Right atrium auricular region (tissue), 2 donors: ENCODE results near the gene CLCN5. TPM values are rescaled to one million over a fixed set of nuclear protein-coding genes. Genes with fewer than 3 reads are reported as not detected.

Experiments used
- DNase-seq: peaks from one replicate; pipeline ENCODE4 v3.0.0-alpha.2; 2019; ENCODE audit warnings: low spot score
- H3K27ac ChIP-seq, 2 donors: fragments of 200-600 bp; sonication (generic); 1 replicate in 1 of 2; 2 replicates in 1 of 2; pipeline ENCODE4 v1.5.1; 2016 to 2019
- H3K27me3 ChIP-seq, 2 donors: fragments of 200-600 bp; sonication (generic); one replicate each; pipeline versions ENCODE4 v1.5.1 to v1.6.0; 2017 to 2019
- H3K36me3 ChIP-seq: fragments of 200-600 bp; sonication (generic); one replicate; pipeline ENCODE4 v1.5.1; 2016
- H3K4me1 ChIP-seq, 2 donors: fragments of 200-600 bp; sonication (generic); one replicate each; pipeline versions ENCODE4 v1.5.1 to v1.6.0; 2017 to 2019
- H3K4me3 ChIP-seq, 2 donors: fragments of 200-600 bp; sonication (generic); 1 replicate in 1 of 2; 2 replicates in 1 of 2; pipeline ENCODE4 v1.5.1; 2017 to 2019; ENCODE audit warnings: mild to moderate bottlenecking in 1 of 2, moderate library complexity in 1 of 2
- H3K9me3 ChIP-seq, 2 donors: fragments of 200-600 bp; sonication (generic); one replicate each; pipeline ENCODE4 v1.5.1; 2019
- total RNA-seq, 2 donors: library from RNA; depleted of rRNA; stranded (reverse); fragments of >200 nt; gene quantifications; one replicate each; pipeline ENCODE4 v1.1.0, GENCODE V29; 2016
- TF ChIP-seq, protein P1 (sequence below), 2 donors: fragments of 200-600 bp; sonication (generic); IDR thresholded peaks; one replicate each; pipeline ENCODE4 v1.5.1; 2019; ENCODE audit warnings: antibody characterized with exemption in 2 of 2

CLCN5 gene
- total RNA-seq, 2 donors from 2014 or later: 1.9 to 3.1 TPM

DNA sequence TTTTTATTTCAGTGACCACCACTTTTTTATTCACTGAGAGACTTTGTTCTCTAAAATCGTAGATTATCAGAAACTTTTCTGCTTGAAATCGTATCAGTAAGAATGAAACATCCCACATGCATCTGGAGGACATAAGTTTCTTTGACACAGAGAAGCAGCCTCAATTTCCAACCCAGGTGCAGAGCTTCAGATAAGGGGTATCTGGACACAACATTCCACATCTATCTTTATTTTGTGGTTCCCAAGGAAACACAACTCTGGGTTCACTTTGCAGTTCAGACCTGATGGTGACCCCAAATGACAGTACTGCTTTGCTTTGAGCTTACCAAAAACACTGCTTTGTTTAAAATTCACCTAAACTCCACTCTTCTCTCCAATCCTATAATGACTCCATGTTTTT, 1.3 kb upstream of the CLCN5 start:
- Histone ChIP-seq H3K4me1 (peaks cover 0 to 10% of the 10 kb centered on the region in 2 donors), H3K27ac (no peak overlapping the region), H3K36me3 (no peaks in the 10 kb centered on the region), H3K4me3 (no peak overlapping the region), H3K27me3 (no peaks in the 10 kb centered on the region), H3K9me3 (no peaks in the 10 kb centered on the region)
- TF ChIP-seq, protein P1, sequence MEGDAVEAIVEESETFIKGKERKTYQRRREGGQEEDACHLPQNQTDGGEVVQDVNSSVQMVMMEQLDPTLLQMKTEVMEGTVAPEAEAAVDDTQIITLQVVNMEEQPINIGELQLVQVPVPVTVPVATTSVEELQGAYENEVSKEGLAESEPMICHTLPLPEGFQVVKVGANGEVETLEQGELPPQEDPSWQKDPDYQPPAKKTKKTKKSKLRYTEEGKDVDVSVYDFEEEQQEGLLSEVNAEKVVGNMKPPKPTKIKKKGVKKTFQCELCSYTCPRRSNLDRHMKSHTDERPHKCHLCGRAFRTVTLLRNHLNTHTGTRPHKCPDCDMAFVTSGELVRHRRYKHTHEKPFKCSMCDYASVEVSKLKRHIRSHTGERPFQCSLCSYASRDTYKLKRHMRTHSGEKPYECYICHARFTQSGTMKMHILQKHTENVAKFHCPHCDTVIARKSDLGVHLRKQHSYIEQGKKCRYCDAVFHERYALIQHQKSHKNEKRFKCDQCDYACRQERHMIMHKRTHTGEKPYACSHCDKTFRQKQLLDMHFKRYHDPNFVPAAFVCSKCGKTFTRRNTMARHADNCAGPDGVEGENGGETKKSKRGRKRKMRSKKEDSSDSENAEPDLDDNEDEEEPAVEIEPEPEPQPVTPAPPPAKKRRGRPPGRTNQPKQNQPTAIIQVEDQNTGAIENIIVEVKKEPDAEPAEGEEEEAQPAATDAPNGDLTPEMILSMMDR (IDR thresholded peaks at IDR 0.05): no peak
- no peak for DNase-seq

DNA sequence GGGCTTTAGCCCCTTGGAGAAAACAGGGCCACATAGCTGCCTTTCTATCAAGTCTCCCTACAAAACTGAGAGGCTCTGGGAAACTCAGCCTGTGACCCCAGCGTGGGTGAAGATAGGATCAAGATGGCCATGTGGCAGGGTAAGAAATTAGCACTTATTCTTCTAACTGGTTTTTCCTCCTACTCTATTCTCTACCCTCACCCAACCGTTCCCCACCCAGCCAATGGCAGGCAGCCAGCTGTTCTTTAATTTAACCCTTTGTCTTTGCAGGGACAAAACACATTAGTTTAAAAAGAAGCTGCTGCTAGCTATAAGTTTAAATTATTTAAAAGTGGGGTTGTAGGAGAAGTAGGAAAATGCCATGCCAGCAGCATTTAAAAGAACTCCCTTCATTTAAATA, 2.8 kb downstream of the CLCN5 start:
- DNase-seq: no peak
- peaks cover 0 to under 1% of the 10 kb centered on the region in 2 donors for H3K4me1 ChIP-seq
- no peaks in the 10 kb centered on the region for H3K9me3 ChIP-seq
- no peaks in the 10 kb centered on the region for H3K36me3 ChIP-seq
- no peaks in the 10 kb centered on the region for H3K27me3 ChIP-seq
- H3K4me3 ChIP-seq: no peak overlapping the region
- TF ChIP-seq, protein P1 (IDR thresholded peaks at IDR 0.05): no peak
- H3K27ac ChIP-seq: no peak overlapping the region

DNA sequence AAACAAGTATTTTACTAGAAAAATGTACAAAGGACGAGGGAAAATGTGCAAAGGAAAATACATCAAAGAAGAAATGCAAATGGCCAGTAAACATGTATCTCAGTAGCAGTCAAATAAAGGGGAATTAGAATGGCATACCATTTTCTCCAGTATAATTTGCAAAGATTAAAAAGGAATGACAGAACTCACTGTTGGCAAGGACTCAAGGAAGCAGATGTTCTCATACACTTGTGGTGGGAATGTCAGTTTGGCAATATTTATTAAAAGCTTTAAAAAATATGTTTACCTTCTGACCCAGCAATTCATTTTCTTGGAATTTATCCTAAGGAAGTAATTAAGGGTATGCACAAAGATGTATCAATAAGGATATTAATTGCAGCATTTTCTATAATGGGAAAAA, 7.6 kb downstream of the CLCN5 start:
- TF ChIP-seq, protein P1 (IDR thresholded peaks at IDR 0.05): no peak
- Histone ChIP-seq H3K27me3 (no peaks in the 10 kb centered on the region), H3K9me3 (no peaks in the 10 kb centered on the region), H3K4me3 (no peak overlapping the region), H3K4me1 (no peaks in the 10 kb centered on the region), H3K36me3 (no peaks in the 10 kb centered on the region), H3K27ac (no peak overlapping the region)
- DNase-seq: no peak

DNA sequence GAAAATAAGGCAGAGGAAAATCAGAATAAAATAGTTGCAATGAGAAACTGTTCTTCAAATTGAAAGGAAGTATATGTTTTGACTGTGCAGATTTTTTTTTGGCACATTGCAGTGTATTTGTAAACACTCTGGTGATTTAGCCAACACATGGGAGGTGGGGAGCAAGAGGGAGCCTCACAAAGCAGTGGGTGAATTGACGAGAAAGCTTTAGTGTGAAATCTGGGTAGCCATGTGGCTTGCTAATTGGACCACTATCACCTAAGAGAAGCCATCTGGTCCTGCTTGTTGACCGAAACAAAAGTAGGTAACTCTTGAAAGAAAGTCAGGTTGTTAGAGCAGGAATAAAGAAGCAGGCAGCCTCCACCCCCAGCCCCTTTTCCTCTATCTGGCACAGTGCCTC, 10.4 kb downstream of the CLCN5 start:
- Histone ChIP-seq H3K9me3 (no peaks in the 10 kb centered on the region), H3K4me3 (no peak overlapping the region), H3K36me3 (no peaks in the 10 kb centered on the region), H3K4me1 (no peaks in the 10 kb centered on the region), H3K27me3 (no peaks in the 10 kb centered on the region), H3K27ac (no peak overlapping the region)
- TF ChIP-seq, protein P1 (IDR thresholded peaks at IDR 0.05): no peak
- DNase-seq: no peak

DNA sequence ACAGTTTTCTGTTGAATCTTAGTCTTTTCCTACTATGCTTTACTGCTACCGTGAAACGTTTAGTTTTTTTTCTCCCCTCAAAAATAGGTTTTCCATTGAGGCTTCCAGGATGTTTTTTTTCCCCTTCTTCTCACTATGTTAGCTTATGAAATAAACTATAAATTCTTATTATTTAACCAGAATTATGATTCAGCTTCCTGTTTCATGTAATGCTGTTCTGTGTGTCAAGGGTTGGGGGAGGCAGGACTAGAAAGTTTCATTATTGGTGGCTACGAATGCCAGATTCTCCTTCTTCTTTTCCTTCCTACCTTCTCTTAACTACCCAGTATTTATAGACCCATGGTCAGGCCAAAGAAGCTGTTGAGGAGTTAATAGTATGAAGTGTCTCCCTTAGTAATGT, 11.8 kb downstream of the CLCN5 start:
- H3K27ac ChIP-seq: no peak overlapping the region
- H3K27me3 ChIP-seq: no peaks in the 10 kb centered on the region
- no peaks in the 10 kb centered on the region for H3K4me1 ChIP-seq
- no peak overlapping the region for H3K4me3 ChIP-seq
- no peaks in the 10 kb centered on the region for H3K9me3 ChIP-seq
- no peaks in the 10 kb centered on the region for H3K36me3 ChIP-seq
- no peak for DNase-seq
- TF ChIP-seq, protein P1 (IDR thresholded peaks at IDR 0.05): no peak

DNA sequence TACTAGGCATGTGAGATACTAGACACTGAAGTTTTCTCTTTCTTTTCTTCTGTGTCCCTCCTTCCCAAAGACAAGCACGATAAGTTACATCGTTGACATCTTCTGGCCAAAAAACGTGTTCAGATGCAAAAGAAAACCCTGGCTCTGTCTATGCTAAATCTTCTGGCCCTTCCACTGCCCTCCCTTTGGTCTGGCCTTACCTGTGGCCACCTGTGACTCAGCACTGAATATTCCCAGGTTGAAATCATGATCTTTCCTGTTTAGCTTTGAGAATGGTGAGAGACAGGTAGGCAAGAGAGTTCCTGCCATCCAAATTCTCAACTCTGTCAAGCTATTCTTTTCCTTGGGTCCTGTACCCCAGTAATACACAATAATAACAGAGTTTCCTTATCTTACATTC, 12.3 kb downstream of the CLCN5 start:
- no peak for DNase-seq
- Histone ChIP-seq H3K36me3 (no peaks in the 10 kb centered on the region), H3K4me1 (no peaks in the 10 kb centered on the region), H3K27me3 (no peaks in the 10 kb centered on the region), H3K4me3 (no peak overlapping the region), H3K9me3 (no peaks in the 10 kb centered on the region), H3K27ac (no peak overlapping the region)
- TF ChIP-seq, protein P1 (IDR thresholded peaks at IDR 0.05): no peak
